CD4-positive, alpha-beta T cell treated with Interleukin-15 for 1 hour (primary cell): ENCODE results near the gene TPO.
"Not testable (repeated sequence)": the region's sequence is repeated elsewhere in the genome, so short reads cannot be mapped to it uniquely, and the experiment has no call there.

Experiments
- DNase-seq: peaks from one replicate; pipeline ENCODE4 v3.0.0-alpha.2; 2020

The TPO gene

DNA sequence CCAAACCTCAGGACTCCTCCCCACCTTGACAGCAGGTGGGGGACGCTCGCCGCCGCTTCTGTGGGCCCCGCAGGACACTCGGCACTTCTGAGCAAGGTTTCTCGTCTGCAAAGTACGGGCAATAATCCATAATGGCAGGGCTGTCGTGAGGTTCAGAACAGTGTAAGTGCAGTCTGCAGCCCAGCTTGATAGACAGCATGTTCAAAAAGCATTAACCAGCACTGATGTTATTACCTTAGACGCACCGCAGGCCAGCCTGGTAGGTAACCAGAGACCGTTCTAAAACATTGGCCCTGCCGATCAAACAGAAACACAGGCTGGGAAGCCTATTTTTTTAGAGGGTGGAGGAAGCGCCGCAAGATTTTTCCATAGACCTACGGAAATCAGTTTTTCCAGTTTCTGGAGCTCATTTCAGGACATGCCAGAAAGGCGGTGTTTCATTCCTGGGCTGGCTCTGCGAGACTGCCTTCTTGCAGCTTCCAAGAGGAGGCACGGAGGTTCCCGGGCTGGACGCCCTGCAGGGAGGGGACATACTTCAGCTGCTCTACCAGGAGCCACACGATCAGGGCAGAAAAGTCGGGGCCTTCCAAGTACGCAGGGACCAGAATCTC lies 148.7 kb downstream of the TPO start:
- no peak for DNase-seq

DNA sequence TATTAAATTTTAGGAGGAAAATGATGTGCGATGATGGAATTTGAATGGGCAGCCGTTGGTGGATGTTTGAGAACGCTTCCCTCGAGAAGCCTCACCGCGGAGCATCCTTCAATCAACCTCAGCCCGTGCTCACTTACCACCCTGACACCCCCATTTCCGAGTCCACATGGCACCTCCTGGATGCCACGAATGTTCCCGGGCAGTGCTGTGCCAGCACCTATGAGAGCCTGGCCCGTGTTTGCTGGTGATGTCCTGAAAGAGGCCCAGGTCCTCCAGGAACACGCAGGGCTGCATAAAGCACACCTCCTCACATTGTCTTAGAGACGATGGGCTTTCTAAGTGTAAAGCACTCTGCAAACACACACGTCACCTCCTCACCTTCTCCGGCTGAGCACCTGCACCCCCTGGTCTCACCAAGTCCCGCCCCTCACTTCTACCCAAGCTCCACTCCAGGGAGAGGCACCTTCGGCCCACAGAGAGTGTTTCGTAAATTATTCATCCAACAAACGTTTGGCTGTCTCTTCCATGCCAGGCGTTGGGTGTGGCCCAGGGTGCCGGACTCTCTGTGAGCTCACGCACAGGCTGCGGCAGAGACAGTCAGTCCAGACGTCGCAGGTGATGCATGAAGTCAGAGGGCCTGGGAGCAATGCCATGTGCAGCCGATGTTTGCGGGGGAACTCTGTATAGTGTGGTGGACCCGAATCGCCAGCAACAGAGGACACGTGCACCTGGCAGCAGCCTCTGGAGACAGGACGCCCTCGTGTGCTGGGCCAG lies 150.0 kb downstream of the TPO start:
- DNase-seq, result no peak

DNA sequence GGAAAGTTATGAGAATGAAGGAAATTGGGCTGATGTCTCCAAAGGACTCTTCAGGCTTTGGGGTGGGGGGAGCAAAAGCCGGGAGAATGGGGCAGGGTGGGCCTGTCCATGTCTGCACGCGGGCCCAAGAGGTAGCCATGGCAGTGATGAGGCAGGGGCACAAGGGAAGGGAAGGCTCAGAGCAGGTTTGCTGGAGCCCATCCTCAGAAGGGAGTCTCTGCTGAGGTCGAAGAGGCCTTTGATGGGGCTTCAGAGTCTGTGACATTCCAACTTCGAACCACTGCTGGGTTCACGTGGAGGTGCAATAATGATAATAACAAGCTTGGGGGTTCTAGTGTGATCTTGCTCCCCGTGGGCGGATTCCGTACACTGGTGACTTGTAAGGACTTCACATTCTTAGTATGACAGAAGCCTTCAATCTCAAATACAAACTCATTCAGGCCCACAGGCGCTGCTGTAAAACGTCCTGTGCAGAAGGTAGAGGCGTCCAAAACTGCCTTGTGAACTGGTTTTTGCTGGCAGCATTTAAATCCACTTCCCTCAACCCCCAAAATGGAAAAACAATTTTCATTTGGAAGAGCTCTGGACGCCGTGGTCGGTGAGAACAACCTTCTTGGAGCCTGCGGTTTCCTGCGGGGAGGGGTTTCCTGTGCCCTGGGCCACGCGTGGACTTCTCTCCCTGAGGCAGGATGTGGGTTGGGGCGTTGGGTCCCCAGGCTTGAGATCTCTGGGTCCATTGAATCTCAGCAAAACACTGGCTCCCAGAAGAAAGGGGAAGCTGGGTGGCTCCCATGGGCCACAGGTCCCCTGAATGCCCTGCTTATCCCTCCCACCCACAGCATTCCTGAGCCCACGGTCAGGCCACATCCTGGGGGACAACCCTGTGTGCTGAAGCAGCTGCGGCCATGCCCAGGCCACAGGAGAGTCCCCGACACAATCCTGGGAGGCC lies 151.0 kb downstream of the TPO start:
- no peak for DNase-seq

DNA sequence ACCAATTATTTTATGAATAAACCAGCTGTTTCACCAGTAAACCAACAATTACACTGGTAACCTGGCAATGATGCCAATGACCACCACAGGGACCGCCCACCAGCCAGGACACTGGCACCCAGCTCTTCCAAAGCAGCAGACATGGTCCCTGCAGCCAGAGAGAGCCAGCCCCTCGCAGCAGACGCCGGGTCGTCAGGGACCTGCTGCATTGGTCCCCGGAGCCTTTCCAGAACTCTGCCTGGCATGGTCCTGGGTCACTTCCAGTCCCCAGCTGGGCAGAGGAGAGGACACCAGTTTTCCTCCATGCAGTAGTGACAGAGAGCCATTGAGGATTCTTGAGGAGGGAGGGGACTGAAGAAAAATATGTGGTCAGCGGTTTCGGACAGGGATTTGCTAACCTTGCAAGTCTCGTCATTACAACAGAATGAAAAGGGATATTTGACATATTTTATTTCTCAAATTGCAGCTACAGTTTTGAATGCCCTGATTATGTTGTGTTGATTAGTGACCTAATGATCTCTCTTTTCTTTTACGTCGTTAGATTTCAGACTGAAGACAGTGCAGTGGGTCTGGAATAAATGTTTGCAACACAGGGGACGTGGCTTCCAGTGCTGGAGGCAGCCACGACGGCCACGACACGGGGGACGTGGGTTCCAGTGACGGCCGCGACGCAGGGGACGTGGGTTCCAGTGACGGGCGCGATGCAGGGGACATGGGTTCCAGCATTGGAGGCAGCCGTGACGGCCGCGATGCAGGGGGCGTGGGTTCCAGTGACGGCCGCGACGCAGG lies 154.5 kb downstream of the TPO start:
- DNase-seq, result no peak

DNA sequence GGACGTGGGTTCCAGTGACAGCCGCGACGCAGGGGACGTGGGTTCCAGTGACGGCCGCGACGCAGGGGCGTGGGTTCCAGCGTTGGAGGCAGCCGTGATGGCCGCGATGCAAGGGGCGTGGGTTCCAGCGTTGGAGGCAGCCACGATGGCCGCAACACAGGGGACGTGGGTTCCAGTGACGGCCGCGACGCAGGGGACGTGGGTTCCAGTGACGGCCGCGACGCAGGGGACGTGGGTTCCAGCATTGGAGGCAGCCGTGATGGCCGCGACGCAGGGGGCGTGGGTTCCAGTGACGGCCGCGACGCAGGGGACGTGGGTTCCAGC lies 155.0 kb downstream of the TPO start:
- not testable (repeated sequence) for DNase-seq

DNA sequence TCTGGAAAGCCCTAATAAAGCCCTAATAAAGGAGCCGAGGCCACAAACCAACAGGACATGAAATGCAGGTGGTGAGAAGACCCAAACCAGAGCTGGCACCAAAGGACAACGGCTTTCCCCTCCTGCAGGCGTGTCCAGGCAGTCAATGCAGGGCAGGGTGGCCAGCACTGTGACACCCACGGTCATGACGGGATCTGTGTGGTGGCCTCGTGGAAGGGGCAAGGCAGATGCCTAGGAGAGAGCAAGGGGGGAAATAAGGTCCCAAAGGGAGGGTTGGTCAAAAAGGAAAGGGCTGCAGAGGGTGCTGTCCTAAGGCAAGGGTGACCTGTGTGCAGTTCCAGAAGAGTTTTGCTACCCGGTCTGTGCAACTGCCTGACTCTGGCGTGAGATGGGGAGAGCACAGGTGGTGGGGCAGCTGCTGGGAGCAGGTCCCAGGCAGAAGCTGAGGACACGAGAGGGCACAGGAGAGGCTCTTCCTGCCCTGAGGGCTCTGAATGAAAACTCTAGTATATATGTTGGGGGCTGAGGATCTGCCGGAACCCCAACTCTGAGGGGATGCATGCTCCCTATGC lies 156.7 kb downstream of the TPO start:
- DNase-seq, result no peak

DNA sequence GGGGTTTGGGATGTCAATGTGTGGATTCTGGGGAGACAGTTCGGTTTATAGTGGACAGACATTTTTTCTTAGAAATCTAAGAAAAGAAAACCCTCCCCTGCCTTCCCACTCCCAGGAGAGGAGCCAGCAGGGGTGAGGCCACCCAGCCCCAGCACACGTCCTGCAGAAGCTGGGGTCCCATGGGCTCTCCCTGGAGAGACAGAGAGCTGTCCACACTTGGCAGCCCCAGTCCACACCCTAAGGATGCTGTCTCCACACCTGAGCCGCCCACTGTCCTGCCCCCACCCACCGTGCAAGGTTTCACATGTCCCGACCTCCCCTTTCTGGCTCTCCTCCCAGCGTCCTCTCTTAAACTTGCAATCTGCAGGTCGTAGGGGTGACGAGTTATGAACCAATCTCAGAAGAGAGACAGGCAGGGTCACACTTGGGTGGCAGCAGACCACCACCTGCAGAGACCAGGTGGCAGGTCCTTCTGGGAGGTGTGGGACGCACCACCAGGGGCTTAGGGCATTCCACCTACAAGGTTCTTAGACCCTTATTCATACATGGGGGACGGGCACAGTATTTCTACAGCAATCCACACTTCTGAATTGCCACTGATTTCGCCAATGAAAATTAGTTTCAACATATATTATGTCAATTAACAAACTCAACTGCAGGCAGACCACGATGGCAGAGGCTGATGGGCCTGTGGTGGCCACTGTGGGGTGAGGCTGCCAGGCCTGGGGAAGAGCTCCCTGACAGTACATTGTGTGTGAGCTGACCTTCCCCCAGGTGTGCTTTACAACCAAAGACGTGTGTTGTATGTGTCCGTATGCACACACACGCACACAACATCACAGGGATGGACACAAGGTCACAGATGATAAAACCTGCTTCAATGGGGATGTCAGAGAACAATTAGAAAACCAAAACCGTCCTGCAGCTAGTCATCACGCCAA lies 158.5 kb downstream of the TPO start:
- no peak for DNase-seq

DNA sequence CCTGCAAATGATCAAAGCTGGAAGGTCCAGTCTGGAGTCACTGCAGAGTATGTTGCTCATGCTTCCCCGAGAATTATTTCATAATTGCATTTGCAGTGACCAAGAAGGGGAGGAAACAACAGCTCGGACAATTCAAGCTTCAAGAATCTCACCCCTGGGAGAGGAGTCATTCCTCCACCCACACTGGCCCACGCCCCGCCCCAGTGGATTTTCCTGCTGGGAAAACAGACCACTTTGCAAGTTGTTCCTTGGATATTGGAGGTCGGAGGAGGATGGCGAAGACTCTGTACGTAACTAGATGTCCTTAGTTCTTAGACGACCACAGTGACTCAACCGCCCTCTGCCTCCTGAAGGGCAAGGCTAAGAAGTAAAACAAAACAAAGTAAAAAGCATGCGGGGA lies 159.4 kb downstream of the TPO start:
- DNase-seq, result no peak

DNA sequence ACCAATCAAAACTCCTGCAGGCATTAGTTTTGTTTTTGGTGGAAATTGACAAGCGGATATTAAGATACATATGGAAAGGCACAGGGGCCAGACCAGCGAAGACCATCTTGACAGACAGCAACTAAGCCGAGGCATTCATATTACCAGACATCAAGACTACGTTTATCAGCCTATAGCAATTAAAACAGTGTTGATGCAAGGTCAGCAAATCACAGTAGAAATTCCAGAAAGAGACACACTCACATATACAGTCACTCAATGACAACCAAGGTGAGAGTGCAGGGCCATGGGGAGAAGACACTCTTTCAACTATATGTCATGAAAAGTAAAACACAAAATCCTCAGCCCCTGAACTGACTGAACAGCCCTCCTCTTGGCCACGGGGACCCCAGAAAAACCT lies 164.6 kb downstream of the TPO start:
- no peak for DNase-seq

DNA sequence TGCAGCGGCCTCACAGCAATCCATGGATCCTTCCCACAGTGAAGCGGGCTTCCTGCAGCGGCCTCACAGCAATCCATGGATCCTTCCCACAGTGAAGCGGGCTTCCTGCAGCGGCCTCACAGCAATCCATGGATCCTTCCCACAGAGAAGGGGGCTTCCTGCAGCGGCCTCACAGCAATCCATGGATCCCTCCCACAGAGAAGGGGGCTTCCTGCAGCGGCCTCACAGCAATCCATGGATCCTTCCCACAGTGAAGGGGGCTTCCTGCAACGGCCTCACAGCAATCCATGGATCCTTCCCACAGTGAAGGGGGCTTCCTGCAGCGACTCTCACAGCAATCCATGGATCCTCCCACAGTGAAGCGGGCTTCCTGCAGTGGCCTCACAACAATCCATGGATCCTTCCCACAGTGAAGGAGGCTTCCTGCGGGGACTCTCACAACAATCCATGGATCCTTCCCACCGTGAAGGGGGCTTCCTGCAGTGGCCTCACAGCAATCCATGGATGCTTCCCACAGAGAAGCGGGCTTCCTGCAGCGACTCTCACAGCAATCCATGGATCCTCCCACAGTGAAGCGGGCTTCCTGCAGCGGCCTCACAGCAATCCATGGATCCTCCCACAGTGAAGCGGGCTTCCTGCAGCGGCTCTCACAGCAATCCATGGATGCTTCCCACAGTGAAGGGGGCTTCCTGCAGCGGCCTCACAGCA lies 168.1 kb downstream of the TPO start:
- not testable (repeated sequence) for DNase-seq

DNA sequence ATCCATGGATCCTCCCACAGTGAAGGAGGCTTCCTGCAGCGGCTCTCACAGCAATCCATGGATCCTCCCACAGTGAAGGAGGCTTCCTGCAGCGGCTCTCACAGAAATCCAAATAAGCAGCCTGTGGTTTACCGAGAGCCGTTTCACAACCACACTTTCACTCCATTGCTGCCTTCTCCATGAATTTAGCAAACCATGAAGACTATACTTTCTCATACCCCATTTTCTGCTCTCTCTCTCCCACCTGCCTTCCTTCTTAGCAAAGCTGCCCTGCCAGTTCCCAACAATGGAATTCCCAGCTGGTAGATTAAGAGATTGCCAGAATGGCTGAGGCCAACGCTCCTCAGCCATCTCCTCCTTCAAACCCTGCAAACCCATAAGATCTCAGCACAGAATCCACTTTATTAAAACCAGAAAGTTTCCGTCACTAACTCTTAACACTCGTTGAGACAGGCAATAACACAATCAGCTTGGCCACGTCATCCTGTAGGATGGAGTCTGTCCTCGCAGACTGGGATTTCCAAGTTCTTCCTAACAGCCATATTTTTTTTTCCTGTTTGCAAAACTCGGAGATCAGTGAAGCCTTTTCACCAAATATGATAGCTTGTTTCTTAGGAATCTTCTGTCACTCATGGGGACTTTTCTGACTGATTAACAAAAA lies 168.8 kb downstream of the TPO start:
- DNase-seq, result no peak

DNA sequence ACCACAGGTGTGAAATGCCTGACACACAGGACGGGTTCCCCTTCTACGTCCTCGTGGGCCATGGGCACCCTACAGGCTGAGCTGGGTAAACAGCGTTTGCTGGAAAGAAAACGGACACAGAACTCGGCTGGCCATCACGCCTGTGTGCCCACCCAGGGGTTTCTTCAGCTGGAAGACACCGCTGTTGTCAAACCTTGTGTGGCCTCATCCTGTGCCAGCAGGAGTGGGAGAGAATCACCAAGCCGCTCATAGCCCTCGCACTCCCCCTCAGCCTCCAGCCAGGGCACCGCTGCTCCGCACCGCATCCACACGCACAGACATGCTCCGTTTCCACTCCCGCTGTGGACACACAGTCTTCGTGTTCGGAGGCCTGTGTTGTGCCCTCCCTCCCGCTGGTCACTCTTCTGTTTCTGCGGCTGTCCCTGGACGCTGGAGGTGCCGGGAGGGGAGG lies 169.7 kb downstream of the TPO start:
- DNase-seq, result no peak

DNA sequence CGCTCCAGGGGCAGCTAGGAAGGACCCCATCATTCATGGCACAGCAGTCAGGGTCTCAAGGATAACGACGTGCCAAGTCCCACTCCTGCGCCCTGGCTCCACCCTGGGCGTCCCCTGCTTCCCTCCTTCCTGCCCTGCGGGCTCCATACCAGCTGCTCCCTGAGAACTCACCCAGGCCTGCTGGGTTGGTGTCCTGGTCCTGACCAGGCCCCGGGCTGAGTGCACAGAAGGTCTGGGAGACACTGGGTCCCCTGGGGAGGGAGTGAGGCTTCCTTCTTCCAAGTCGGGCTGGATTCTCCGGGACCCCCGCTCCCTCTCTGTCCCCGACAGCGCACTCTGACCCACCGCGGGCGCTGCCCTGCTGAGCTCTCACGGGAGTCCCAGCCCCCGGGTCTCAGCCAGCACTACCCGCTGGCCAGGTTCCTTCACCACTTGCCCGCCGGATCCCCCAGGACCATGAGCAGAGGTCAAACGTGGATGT lies 170.8 kb downstream of the TPO start:
- no peak for DNase-seq

DNA sequence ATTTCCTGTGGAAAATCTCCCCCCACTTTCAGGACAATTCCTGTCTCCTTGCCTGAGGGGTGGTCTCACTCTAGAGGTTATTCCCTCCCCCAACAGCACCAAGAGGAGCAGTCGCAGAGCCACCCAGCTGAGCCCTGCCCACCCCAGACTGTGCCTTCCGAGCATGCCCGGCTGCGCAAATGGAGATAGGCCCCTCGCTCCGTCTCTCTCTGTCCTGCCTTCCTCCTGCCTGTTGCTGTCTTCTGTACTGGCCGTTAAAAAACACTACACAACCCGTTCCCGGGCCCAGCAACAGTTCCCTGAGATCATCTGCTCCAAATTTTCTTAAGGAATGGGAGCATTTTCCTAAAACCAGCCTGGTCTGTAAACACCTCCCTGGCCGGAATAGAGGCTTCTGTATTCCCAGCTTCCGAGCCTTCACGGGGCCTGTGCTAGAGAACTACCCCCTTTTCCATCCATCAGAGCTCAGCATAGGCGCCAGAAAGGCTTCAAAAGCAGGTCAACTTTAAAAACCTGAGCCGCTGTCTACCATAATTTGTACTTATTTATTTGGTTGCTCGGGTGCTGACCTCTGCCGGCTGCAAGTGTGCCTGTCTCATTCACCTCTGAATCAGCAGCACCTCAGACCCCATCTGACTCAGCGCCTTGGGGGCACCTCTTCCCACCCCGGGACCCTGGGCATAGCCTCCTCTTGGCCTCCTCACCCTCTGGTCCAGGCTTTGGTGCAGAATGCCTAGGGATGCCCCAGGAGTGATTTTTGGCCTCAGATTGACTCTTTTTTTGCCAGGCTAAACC lies 171.6 kb downstream of the TPO start:
- DNase-seq, result no peak

DNA sequence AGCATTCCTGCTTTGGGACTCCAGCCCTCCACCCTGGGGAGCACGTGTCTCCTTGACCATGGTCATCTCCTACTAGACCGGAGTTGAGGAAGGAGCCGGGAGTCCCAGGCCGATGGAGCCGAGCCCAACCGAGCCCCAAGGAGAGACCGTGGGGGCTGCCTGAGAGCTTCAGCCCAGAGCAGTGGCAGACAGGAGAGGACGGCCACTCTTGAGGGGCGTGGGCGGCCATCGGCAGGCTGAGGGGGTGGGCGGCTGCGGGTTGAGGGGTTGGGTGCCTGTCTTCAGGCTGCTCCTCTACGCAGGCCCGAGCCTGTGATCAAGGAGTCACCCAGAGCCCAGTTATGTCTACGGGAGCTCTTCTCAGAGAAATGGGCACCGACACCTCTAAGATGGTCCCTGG lies 172.4 kb downstream of the TPO start:
- no peak for DNase-seq

DNA sequence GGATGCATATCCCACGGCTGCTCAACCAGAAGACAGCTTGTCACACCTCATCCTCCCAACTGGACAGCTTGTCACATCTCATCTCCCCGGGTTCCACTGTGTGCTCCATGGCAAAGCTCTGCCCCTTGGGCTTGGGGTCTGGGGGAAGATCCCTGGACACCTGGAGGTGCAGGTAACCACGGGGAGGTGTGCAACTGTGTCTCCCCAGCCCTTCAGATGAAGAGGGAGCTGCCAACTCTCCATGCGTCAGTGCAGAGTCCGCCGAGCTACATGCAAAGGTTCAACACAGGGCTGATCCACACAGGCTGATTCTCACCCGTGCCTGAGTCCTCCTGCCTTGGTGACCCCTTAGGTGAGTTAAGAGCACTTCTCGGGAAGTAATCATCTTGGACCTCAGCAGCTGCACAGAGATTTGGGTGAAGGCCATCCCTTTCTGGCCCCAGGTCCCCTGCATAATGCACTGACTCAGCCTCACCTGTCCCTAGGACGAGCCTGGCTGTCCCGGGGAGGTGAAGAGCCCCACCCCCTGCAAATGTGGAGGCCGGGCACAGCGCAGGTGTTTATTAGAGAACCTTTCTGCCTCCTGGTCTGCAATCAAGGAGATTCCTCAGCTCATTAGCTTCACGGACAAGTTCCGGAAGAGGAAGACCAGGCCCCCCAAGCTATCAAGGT lies 173.1 kb downstream of the TPO start:
- no peak for DNase-seq

DNA sequence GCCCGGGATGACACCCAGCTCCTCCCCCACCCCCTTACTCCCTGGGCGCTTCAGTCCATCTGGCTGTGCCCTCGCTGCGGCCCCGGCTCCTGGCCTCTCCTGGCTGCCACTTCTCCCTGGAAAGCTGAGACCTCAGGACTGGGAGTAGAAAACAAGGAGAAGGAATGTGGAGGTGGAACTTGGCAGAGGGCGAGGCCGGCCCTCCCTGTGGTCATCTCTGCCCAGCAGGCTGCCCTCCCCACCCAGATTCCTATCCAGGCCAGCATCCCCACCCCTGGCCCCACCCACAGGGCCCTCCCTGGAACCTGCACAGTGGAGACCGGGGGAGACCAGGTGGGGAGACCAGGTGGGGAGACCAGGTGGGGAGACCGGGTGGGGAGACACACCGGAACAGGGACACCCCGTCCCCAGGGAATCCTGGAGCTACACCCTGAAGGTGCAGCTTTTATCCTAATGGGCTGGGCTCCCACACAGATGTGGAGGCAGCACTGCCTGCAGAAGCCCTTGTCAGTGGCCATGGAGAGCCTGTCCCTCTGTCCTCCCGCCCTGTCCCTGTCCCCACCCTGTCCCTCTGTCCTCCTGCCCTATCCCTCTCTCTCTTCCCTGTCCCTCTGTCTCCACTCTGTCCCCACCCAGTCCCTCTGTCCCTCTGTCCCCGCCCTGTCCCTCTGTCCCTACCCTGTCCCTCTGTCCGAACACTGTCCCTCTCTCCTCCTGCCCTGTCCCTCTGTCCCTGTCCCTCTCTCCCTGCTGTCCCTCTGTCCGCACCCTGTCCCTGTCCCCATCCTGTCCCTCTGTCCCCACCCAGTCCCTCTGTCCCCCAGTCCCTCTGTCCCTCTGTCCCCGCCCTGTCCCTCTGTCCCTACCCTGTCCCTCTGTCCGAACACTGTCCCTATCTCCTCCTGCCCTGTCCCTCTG lies 173.9 kb downstream of the TPO start:
- DNase-seq, result no peak
